NCI-H69 (cell line): ENCODE measurements around the gene TESK2.
"Not testable (repeated sequence)": the region's sequence is repeated elsewhere in the genome, so short reads cannot be mapped to it uniquely, and the experiment has no call there.

Experiments
- DNase-seq: peaks from one replicate; lab custom pipeline; 2025; lab: John Stamatoyannopoulos, UW

TESK2 gene

GRCh38 chr1:45411510-45411899 lies 79.5 kb downstream of the TESK2 start:
- DNase-seq = peak; percentile 19

- DNase-seq = no peak
Observed at GRCh38 chr1:45410850-45411509, 80.0 kb downstream of the TESK2 start.

- DNase-seq = no peak
Observed at GRCh38 chr1:45409276-45409675, 81.7 kb downstream of the TESK2 start.

- no peak for DNase-seq
Observed at GRCh38 chr1:45407629-45408287, 83.2 kb downstream of the TESK2 start.

- no peak for DNase-seq
Observed at GRCh38 chr1:45405636-45406035, 85.3 kb downstream of the TESK2 start.

- no peak for DNase-seq
Observed at GRCh38 chr1:45403718-45404117, 87.2 kb downstream of the TESK2 start.

GRCh38 chr1:45403298-45403697 lies 87.7 kb downstream of the TESK2 start:
- DNase-seq = no peak

GRCh38 chr1:45401524-45401923 lies 89.4 kb downstream of the TESK2 start:
- DNase-seq = peak; percentile 3

GRCh38 chr1:45400049-45400448 lies 90.9 kb downstream of the TESK2 start:
- DNase-seq = no peak

- no peak for DNase-seq
Observed at GRCh38 chr1:45397285-45397684, 93.7 kb downstream of the TESK2 start.

- no peak for DNase-seq
Observed at GRCh38 chr1:45395582-45395981, 95.4 kb downstream of the TESK2 start.

GRCh38 chr1:45395051-45395450 lies 95.9 kb downstream of the TESK2 start:
- DNase-seq = peak; percentile 5

GRCh38 chr1:45394342-45394741 lies 96.6 kb downstream of the TESK2 start:
- DNase-seq = no peak

GRCh38 chr1:45393718-45394302 lies 97.2 kb downstream of the TESK2 start:
- no peak for DNase-seq

GRCh38 chr1:45386219-45386618 lies 104.7 kb downstream of the TESK2 start:
- no peak for DNase-seq

GRCh38 chr1:45385302-45385701 lies 105.7 kb downstream of the TESK2 start:
- DNase-seq = peak; percentile 69

- not testable (repeated sequence) for DNase-seq
Observed at GRCh38 chr1:45384213-45384612, 106.8 kb downstream of the TESK2 start.

GRCh38 chr1:45383191-45383590 lies 107.8 kb downstream of the TESK2 start:
- DNase-seq = no peak

GRCh38 chr1:45381243-45381642 lies 109.7 kb downstream of the TESK2 start:
- DNase-seq = no peak

- no peak for DNase-seq
Observed at GRCh38 chr1:45380730-45381129, 110.2 kb downstream of the TESK2 start.

GRCh38 chr1:45380125-45380524 lies 110.8 kb downstream of the TESK2 start:
- no peak for DNase-seq

- no peak for DNase-seq
Observed at GRCh38 chr1:45379524-45379923, 111.4 kb downstream of the TESK2 start.

- DNase-seq = no peak
Observed at GRCh38 chr1:45378184-45378583, 112.8 kb downstream of the TESK2 start.
